Type B pancreatic cell (in vitro differentiated cells): ENCODE measurements around the gene INS. TPM values are rescaled to one million over a fixed set of nuclear protein-coding genes. Genes with fewer than 3 reads are reported as not detected.

ENCODE experiments used
- DNase-seq: peaks from one replicate; pipeline ENCODE4 v3.0.0; 2021; ENCODE audit warnings: mixed read lengths; ENCODE audit not compliant: unreplicated experiment; ENCODE audit errors: extremely low spot score
- H3K27ac Mint-ChIP-seq: 2 replicates; pipeline ENCODE4 v1.8.0; 2021; ENCODE audit warnings: mild to moderate bottlenecking, mixed read lengths
- H3K27me3 Mint-ChIP-seq: 2 replicates; pipeline ENCODE4 v1.8.0; 2021; ENCODE audit warnings: mixed read lengths
- H3K36me3 Mint-ChIP-seq: 2 replicates; pipeline ENCODE4 v1.8.0; 2021; ENCODE audit warnings: mixed read lengths
- H3K4me1 Mint-ChIP-seq: one replicate; pipeline ENCODE4 v1.8.0; 2021; ENCODE audit warnings: mixed read lengths; ENCODE audit not compliant: unreplicated experiment
- H3K4me3 Mint-ChIP-seq: 2 replicates; pipeline ENCODE4 v1.8.0; 2021; ENCODE audit warnings: mild to moderate bottlenecking, mixed read lengths
- H3K9me3 Mint-ChIP-seq: 2 replicates; pipeline ENCODE4 v1.8.0; 2021; ENCODE audit warnings: mixed read lengths
- CTCF ChIP-seq: fragments of 200-600 bp; sonication (generic); conservative IDR thresholded peaks from 2 replicates; pipeline ENCODE4 v1.5.0; 2021; ENCODE audit warnings: antibody characterized with exemption, mild to moderate bottlenecking
- total RNA-seq: library from RNA; stranded (reverse); gene quantifications from 2 replicates; pipeline ENCODE4 v1.2.1, GENCODE V29; 2021; ENCODE audit warnings: low replicate concordance

Gene INS
- total RNA-seq, 1 donor from 2014 or later: 1,584 TPM

GRCh38 chr11:2155511-2155910, 5.5 kb downstream of the INS start:
- Mint-ChIP-seq H3K9me3 (no peaks in the 10 kb centered on the region), H3K27ac (no peak overlapping the region), H3K4me3 (no peak overlapping the region), H3K4me1 (peaks cover 8% of the 10 kb centered on the region), H3K27me3 (peaks cover 8% of the 10 kb centered on the region), H3K36me3 (no peaks in the 10 kb centered on the region)
- DNase-seq: no peak
- TF ChIP-seq CTCF: no peak

DNA sequence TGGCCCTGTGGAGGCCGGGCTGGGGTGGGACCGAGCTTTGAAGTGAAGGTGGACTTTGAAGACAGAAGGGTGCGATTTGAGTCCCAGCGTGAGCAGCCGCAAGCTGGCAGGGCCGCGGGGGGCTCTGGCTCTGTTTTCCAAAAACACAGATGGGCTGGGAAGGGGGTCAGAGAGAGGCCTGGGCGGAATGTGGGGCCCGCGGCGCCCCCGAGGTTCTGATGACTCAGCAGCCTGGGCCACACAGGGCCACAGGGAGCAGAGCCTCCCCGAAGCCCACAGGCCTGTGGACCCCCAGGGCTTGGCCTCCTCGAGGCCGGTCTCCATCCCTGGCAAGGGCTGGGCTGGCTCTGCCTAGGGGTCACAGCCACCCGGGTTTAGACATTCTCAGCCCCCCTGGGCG, 6.1 kb downstream of the INS start:
- Mint-ChIP-seq H3K36me3 (no peaks in the 10 kb centered on the region), H3K9me3 (no peaks in the 10 kb centered on the region), H3K4me1 (peaks cover 14% of the 10 kb centered on the region), H3K27ac (no peak overlapping the region), H3K27me3 (peaks cover 13% of the 10 kb centered on the region), H3K4me3 (no peak overlapping the region)
- no peak for DNase-seq
- TF ChIP-seq CTCF: no peak

- peaks cover 15% of the 10 kb centered on the region for H3K27me3 Mint-ChIP-seq
- no peak overlapping the region for H3K4me3 Mint-ChIP-seq
- TF ChIP-seq CTCF: no peak
- H3K27ac Mint-ChIP-seq: no peak overlapping the region
- DNase-seq: no peak
- no peaks in the 10 kb centered on the region for H3K9me3 Mint-ChIP-seq
- H3K4me1 Mint-ChIP-seq: peaks cover 17% of the 10 kb centered on the region
- no peaks in the 10 kb centered on the region for H3K36me3 Mint-ChIP-seq
Measured at GRCh38 chr11:2154195-2154585, 6.8 kb downstream of the INS start.

DNA sequence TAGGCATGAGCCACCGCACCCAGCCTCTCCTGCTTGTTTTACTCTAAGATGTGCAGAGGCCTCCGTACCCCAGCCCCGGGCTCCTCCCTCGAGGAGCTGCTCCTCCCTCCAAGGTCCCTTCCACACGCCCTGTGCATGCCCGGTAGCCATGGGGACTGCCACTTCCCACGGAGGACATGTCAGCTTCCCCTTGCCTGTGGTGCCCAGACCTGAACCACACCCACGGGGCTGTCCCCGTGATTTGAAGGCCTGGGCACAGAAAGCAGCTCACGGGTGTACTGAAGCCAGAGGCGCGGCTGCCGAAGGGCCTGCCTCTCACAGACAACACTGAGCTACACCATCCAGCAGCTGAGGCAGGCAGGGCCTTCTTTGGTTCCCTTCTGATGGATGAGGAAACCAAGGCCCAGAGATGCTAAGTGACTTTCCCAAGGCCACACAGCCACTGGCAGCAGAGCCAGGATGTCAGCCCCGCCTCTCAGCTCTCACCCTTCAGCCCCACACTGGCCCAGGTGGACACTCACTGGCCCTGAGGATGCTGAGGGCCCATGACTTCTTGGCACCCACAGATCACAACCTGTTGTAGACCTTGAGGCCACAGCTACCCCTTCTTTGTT, 7.3 kb downstream of the INS start:
- Mint-ChIP-seq H3K27ac (no peak overlapping the region), H3K27me3 (peaks cover 20% of the 10 kb centered on the region), H3K9me3 (no peaks in the 10 kb centered on the region), H3K36me3 (no peaks in the 10 kb centered on the region), H3K4me3 (no peak overlapping the region), H3K4me1 (peaks cover 17% of the 10 kb centered on the region)
- no peak for DNase-seq
- TF ChIP-seq CTCF: no peak

DNA sequence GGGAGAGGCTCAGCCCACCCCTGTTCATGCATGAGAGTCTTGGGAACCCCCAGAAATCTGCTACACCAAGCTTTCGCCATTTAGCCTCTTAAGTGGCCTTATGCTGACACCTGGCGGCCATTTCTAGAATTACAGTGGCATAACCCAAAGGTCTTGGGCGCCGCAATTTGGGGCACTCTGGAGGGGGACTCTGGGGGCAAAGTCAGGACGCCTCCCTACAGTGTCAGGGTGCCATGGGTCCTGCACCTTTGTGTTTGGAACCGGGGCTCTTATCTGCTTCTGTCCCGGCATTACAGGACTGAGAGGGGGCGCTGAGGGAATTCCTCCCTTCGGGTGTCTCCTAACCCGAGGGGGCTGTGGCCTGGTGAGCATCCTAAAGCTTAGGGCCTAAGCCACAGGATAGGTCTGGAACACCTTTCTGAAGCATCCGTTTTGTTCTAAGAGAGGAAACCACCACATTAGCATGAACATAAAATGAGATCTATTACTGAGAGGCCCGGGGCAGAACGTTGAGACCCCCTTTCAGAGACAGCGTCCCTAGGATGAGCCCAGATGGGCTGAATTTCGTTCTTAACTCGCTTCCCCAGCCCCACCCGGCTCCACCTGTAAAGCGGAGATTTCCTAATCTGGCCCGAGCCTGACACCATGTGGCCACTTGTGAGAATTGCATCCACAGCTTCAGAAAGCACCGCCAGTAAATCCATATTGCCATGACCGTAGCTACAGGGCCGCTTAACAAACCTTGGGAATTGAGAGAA, 9.3 kb downstream of the INS start:
- Mint-ChIP-seq H3K27me3 (peaks cover 33% of the 10 kb centered on the region), H3K4me3 (peak overlapping the region; percentile 48), H3K9me3 (no peaks in the 10 kb centered on the region), H3K27ac (peak overlapping the region; percentile 57), H3K4me1 (peaks cover 17% of the 10 kb centered on the region), H3K36me3 (no peaks in the 10 kb centered on the region)
- no peak for DNase-seq
- TF ChIP-seq CTCF: peak; percentile 79
